Suprapubic skin (tissue), 4 donors: ENCODE measurements around the gene ARPC5.
"Not testable (repeated sequence)": the region's sequence is repeated elsewhere in the genome, so short reads cannot be mapped to it uniquely, and the experiment has no call there.

Experiments
- POLR2A ChIP-seq, 2 donors: fragments of 450-650 bp; IDR thresholded peaks; one replicate each; pipeline ENCODE4 v1.6.1; 2017; ENCODE audit warnings: antibody characterized with exemption in 2 of 2, mild to moderate bottlenecking in 2 of 2, moderate library complexity in 2 of 2
- POLR2AphosphoS5 ChIP-seq, 3 donors: sonication (generic); formaldehyde crosslinking; IDR thresholded peaks; one replicate each; pipeline ENCODE4 v1.6.1; 2017; ENCODE audit warnings: antibody characterized with exemption in 3 of 3
- TF ChIP-seq, protein P1 (sequence below), 2 donors: fragments of 200-600 bp in 1 of 2; fragments of 450-650 bp in 1 of 2; sonication (generic) in 1 of 2; IDR thresholded peaks; one replicate each; pipeline ENCODE4 v1.5.1; 2016 to 2019; ENCODE audit warnings: antibody characterized with exemption in 2 of 2, mild to moderate bottlenecking in 1 of 2, moderate library complexity in 1 of 2

DNA sequence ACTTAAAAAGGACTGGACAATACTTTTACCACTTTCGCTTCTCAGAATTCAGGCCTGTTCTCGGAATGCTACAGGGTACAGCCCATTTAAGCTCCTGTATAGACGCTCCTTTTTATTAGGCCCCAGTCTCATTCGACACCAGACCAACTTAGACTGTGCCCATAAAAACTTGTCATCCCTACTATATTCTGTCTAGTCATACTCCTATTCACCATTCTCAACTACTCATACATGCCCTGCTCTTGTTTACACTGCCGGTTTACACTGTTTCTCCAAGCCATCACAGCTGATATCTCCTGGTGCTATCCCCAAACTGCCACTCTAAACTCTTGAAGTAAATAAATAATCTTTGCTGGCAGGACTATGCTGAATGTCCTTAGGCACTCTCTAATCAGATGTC lies 17.4 kb downstream of the ARPC5 start:
- not testable (repeated sequence) for TF ChIP-seq POLR2AphosphoS5, POLR2A (IDR thresholded peaks at IDR 0.05)
- TF ChIP-seq, protein P1, sequence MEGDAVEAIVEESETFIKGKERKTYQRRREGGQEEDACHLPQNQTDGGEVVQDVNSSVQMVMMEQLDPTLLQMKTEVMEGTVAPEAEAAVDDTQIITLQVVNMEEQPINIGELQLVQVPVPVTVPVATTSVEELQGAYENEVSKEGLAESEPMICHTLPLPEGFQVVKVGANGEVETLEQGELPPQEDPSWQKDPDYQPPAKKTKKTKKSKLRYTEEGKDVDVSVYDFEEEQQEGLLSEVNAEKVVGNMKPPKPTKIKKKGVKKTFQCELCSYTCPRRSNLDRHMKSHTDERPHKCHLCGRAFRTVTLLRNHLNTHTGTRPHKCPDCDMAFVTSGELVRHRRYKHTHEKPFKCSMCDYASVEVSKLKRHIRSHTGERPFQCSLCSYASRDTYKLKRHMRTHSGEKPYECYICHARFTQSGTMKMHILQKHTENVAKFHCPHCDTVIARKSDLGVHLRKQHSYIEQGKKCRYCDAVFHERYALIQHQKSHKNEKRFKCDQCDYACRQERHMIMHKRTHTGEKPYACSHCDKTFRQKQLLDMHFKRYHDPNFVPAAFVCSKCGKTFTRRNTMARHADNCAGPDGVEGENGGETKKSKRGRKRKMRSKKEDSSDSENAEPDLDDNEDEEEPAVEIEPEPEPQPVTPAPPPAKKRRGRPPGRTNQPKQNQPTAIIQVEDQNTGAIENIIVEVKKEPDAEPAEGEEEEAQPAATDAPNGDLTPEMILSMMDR (IDR thresholded peaks at IDR 0.05), result not testable (repeated sequence)
